HG03342 (cell line): ENCODE measurements around the gene MBD5.

Source experiments
- ATAC-seq: cut with Tn5 transposase; IDR thresholded peaks from one replicate; pipeline ENCODE4 v1.9.1; 2021; ENCODE audit warnings: mild to moderate bottlenecking, moderate library complexity; ENCODE audit not compliant: unreplicated experiment

The MBD5 gene

DNA sequence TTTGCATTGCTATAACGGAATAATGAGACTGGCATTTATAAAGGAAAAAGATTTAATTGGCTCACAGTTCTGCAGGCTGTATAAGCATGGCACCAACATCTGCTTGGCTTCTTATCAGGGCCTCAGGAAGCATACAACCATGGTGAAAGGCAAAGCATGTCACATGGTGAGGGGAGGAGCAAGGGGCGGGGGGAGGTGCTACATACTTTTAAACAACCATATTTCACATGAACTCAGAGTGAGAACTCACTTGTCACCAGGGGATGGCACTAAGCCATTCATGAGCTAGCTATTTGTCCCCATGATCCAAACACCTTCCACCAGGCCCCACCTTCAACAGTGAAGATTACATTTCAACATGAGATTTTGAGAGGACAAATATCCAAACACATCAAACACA lies 188.7 kb downstream of the MBD5 start:
- ATAC-seq, result no peak

DNA sequence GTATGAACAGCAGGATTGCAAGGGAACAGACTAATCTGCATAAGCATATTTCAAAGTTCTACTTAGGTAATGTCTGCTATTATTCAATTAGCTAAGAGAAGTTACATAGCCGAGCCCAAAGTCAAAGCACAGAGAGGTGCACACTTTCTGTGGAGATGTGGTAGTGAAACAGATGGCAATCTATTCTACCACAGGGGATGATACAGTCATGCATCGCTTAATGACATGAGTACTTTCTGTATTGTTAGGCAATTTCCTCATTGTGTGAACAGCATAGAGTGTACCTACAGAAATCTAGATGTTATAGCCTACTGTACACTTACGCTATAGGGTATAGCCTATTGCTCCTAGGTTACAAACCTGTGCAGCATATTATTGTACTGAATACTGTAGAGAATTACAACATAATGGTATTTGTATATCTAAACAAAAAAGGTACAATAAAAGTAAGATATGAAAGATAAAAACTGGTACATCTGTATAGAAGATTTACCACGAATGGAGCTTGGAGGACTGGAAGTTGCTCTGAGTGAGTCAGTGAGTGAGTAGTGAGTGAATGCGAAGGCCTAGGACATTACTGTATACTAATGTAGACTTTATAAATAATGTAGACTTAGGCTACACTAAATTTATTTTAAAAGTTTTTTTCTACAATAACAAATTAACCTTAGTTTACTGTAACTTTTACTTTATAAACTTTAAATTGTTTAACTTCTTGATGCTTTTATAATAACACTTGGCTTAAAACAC lies 197.6 kb downstream of the MBD5 start:
- ATAC-seq, result no peak

DNA sequence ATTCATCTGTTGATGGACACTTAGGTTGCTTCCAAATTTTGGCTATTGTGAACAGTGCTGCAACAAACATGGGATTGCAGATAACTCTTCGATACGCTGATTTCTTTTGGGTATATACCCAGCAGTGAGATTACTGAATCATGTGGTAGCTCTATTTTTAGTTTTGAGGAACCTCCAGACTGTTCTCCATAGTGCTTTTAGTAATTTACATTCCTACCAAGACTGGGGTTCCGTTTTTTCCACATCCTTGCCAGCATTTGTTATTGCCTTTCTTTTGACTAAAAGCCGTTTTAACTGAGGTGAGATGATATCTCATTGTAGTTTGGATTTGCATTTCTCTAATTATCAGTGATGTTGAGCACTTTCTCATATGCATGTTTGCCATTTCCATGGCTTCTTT lies 200.3 kb downstream of the MBD5 start:
- no peak for ATAC-seq

DNA sequence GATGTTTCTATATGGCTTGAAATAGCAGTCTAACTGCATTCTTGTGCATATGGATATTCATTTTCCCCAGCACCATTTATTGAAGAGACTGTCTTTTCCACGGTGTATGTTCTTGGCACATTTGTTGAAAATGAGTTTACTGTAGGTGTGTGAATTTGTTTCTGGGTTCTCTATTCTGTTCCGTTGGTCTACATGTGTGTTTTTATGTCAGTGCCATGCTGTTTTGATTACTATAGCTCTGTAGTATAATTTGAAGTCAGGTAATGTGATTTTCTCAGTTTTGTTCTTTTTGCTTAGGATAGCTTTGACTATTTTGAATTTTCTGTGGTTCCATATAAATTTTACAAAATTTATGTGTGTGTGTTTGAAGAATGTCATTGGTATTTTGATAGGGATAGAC lies 201.0 kb downstream of the MBD5 start:
- ATAC-seq, result no peak

DNA sequence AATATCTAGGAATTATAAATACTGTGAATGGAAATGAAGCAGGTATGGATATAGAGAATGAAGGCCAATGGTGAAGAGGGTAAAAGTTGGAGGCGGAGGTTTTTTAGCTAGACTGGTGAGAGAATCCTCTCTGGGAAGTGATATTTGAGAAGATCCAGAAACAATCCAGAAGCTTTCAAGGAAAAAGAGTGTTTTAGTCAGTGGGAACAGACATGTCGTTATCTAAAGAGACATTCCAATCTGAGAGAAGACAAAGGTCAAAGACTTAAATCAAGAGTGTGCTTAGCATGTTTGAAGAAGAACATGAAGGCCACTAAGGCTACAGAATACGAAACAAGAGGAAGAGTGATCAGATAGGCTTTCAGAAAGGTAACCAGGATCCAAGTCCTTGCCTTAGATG lies 211.0 kb downstream of the MBD5 start:
- ATAC-seq, result no peak

DNA sequence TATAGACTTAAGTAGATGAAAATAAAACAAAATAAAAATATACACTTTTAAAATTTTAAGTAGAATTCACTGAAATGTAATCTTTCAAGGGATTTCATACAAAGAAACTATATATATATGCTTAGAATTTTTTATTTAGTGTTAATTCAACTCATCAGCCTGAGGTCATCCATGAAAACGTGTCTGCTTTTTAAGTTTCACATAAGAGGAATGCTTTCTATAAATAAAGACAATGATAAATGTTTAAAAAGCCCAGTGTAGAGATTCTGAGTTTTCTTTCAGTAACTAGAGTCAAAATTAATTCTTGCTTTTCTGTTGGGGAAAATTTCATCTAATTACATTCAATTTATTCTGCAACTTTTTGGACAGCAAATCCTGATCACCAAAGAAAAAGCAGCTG lies 213.3 kb downstream of the MBD5 start:
- ATAC-seq, result no peak

DNA sequence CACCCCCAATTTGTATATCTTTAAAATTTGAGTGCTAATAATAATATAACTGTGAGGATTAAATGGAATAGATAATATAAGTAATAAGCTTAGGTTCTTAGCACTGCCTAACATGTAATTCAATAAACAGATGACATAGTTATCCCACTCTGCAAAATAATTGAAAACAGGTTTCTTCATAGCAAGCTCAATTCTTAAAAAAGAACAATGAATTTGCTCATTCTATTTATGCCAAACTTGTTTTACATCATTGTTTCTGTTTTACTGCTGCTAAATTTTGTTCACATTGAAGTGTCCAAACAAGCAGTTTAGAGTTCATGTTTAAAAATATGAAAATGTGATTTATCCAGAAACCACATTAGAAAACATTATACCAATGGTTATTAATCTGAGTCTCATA lies 217.0 kb downstream of the MBD5 start:
- no peak for ATAC-seq

DNA sequence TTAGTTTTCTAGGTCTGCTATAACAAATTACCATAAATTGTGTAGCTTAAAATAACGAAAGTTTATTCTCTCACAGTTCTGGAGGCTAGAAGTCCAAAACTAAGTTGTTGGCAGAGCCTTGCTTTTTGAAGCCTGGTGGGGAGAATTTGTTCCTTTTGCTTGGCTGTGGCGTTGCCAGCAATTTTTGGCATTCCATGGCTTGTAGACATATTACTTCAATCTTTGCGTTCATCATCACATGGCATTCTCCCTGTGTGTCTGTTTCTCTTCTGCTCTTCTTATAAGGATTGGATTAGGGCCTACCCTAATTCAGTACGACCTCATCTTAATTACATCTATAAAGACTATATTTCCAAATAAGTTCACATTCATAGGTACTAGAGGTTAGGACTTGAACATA lies 217.7 kb downstream of the MBD5 start:
- ATAC-seq, result no peak

DNA sequence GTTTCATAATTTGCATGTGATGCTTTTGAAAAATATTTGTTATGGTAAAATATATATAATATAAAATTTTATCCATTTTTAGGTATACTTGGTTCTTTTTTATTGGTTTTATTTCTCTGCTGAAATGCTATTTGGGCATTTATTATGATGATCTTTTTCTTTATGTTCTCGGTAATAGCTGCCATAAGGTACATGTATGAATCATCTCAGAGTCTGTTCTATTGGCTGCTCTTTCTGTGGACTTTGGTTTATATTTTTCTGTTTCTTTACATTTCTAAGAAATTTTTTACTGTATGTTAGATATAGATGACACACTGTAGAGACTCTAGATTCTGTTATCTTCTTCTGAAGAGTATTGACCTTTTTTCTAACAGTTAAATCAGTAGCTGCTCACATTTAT lies 219.9 kb downstream of the MBD5 start:
- no peak for ATAC-seq

DNA sequence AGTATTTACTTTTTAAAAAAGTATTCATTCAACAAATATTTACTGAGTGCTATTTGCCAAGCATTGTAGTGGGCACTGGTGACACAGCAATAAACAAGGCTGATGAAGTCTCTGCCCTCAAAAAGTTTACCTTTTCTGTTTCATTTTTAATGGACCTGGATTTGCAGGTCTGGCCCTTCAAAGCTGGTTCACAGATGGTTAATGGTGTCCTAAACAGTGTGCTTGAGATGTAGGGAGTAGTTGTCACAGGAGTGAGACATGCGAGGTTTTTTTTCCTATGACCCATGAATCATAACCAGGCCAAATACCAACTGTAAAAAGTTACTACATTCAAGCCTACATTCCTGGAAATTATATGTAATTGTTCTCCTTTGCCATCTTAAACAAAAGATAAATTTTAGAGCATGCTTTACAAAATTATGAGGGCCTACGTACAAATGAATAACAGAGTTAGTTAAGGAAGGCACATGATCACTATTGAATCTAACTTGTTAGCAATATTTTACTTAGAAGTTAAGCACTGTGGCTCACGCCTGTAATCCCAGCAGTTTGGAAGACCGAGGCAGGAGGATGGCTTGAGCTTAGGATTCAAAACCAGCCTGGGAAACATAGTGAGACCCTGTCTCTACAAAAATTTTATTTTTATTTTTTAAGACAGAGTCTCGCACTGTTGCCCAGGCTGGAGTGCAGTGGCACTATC lies 223.9 kb downstream of the MBD5 start:
- no peak for ATAC-seq

DNA sequence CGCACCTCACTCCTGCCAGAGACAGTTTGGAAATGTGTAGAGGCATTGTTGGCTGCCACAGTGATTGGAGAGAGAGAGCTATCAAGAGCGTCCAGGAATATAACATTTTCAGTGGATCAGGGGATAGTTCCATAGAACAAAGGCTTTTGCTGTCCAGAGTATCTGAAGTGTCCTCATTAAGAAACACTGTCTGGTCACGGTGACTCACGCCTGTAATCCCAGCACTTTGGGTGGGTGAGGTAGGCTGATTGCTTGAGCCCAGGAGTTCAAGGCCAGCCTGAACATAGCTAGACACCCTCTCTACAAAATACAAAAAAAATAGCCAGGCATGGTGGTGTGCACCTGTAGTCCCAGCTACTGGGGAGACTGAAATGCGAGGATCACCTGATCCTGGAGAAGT lies 231.1 kb downstream of the MBD5 start:
- ATAC-seq, result no peak

DNA sequence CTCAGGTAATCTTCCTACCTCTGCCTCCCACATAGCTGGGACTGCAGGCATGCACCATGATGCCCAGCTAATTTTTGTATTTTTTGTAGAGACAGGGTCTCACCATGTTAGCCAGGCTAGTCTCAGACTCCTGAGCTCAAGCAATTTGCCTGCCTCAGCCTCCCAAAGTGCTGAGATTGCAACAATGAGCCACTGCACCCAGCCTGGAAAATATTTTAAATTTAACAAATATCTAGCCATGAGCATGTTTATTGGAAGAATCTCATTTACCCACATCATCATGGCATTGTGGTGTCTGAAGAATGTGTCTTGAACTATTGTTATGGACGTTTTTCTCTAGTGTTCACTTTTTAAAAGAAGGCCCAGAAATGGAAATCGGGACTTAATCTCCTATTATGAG lies 231.8 kb downstream of the MBD5 start:
- ATAC-seq, result no peak

DNA sequence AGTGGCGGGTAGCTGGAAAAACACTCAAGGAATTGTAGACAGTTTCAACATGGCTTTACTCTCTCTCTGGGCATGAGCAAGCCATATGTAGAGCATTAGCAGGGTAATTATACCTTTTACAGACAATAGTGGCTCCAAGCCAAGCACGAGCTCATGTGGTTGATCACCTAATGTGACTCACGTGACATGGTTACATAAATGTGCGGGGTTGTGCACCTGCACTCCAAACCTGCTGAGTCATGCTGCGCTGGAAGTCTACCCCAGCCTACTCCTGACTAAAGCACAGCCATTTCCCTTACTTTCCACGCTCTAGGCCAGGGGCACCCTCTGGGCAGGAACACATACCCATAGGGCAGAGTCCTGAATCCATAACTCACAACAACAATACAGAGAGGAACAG lies 232.8 kb downstream of the MBD5 start:
- no peak for ATAC-seq

DNA sequence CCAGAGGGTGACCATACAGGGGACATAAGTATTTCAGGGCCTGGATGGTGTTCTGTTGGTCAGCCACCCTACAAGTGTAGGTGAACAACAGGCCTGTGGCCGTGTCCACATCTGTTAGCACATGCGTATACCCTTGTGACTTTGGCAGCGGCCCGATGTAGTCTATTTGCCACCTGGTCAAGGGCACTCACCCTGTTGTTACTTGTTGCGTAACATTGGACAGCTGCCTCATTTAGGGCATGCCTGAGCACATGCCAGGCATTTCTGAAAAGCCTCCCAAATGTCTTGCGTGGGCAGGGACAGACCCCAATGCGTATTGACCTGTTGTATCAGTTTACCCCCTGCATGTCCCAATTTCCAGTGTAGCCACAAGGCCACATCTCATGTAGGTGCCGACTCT lies 235.0 kb downstream of the MBD5 start:
- no peak for ATAC-seq

DNA sequence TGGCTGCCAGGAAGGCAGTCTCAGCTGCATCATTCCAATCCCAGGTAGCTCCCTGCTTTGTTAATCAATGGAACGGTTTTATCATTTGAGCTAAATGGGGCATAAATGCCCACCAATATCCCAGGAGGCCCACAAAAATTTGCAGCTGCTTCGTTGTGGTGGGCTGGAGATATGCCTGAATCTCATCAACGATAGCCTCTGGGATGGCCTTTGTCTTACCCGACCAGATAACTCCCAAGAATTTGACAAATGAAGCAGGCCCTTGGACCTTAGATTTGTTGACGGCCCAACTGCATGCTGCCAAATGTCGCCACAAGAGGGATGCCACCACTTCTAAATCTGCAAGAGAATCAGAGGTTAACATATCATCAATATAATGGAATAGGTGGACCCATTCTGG lies 236.4 kb downstream of the MBD5 start:
- ATAC-seq, result no peak

DNA sequence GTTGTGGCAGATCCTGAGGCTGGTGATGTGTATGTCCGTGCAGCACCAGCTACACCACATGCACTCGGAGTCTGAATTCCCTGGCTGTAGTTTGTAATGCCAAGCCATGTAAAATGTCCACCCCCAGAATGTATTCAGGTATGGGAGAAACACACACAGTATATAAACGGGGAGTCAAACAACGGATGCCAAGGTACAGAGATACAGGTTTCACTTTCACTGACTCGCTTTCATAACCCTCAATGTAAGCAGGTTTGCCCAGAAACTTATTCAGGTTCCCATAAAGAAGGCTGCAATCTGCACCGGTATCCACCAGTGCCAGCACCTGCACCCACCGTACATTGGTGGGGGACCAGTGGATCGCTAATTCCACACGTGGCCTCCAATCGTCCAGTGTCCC lies 237.2 kb downstream of the MBD5 start:
- ATAC-seq, result no peak

DNA sequence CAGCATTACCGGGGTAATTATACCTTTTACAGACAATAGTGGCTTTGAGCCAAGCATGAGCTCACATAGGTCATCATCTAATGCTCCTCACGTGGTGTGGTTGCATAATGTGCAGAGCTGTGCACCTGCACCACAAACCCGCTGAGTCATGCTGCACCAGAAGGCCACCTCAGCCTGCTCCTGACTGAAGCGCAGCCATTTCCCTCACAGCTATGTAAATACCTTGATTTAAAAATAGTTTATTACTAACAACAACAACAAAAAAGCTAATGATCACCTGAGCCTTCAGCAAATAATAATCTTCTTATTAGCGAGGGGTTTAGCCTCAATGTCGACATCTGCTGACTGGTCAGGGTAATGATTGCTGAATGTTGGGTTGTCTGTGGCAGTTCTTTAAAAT lies 238.8 kb downstream of the MBD5 start:
- ATAC-seq, result no peak

DNA sequence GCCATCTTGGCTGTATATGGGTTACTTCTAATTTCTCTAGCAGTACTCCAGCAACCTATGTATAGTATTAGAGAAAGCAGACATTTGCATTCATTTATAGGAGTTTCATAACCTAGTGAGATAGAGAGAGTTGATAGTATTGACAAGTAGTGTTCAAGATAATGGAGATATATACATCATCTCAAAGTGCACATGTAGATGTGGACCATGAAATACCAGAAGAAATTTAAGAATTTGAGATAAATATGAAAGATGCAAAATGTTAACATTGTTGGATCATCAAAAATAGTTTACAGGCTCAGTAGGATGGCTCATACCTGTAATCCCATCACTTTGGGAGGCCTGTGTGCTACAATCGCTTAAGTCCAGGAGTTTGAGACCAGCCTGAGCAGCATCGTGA lies 243.0 kb downstream of the MBD5 start:
- no peak for ATAC-seq

DNA sequence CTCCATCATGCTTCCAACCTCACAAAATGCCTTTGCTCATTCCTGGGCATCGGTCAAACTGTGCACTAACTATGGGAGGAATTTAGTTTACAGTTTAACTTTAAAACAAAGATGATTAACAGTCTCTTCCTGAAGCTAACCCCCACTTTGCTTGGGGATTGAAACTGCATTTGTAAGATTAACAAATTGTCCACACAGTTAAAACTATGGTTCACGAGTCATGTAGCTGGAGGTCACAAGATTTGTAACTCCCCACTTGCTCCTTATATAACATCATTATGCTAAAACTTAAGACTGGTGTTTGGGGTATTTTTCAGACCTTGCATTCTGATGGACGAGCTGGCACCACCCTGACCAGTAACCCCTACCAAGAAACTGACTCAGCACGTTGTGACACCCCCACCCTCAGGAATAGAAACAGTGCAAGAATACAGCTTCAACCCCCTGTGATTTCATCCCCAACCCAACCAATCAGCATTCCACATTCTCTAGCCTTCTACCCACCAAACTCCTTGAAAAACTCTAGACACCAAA lies 252.3 kb downstream of the MBD5 start:
- ATAC-seq, result no peak

DNA sequence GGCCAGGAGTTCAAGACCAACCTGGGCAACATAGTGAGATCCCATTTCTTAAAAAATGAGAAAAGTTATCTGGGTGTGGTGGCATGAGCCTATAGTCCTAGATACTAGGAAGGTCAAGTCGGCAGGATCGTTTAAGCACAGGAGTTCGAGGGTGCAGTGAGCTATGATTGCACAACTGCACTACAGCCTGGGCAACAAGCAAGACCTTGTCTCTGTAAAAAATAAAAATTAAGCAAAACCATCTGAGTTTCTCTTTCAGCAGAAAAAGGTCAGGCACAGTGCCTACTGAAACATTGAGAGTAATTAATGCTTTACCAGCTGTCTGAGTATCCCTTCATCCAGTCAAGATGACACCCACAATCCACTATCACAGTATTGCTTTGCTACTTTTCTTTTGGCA lies 258.3 kb downstream of the MBD5 start:
- no peak for ATAC-seq

DNA sequence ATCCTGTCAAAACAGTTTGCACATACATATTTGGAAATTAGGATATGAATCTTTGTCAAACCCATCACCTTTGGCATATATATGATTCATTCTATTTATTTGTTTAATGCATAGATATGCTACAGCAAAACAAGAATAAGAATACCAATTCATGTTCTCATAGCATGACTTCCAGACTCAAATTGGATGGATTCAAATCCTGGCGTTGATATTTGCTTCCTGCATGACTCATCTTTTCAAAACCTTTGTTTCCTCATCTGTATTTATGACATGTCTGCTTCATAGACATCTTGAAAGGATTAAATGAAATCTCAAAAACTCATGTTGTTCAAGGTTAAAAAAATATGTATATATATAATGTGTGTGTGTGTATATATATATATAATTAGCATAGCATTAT lies 261.3 kb downstream of the MBD5 start:
- no peak for ATAC-seq

DNA sequence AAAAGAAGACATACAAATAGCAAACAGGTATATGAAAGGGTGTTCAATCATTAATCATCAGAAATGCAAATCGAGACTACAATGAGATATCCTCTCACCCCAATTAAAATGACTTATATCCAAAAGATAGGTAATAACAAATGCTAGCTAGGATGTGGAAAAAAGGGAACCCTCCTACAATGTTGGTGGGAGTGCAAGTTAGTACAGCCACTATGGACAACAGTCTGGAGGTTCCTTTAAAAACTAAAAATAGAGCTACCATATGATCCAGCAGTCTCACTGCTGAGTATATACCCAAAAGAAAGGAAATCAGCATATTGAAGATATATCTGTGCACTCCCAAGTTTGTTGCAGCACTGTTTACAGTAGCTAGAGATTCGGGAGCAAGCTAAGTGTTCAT lies 271.5 kb downstream of the MBD5 start:
- no peak for ATAC-seq

DNA sequence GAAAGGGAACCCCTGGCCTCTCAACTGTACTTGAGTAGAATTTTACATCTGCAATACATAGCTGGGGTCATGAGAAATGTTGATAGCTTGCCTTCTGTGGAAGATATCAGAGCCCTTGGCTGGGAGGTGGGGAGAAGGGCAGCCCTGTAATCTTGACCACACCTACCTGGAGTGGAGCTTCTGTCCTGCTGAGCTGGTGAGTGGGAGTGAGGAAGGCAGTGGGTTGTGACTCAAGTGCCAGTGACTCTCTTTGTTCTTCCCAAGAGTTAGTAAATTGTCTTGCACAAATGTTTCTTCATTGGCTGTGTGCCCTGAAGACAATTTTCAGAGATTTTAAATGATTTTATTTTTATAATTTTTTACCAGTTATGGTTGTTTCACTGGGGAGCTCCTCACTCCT lies 277.3 kb downstream of the MBD5 start:
- no peak for ATAC-seq
